T47D (cell line): ENCODE results near the gene DGCR8.

Experiments
- DNase-seq, 2 experiments: peaks; one replicate each; pipeline versions ENCODE4 v3.0.0 to v3.0.0-alpha.2; 2011 to 2012; ENCODE audit warnings: low read depth in 1 of 2, low spot score in 1 of 2
- JUND ChIP-seq: IDR thresholded peaks from 2 replicates; pipeline ENCODE4 v1.6.1; 2012; ENCODE audit warnings: low read depth
- in situ Hi-C: cut with HindIII; loops from 2 replicates; pipeline ENCODE4 v1.10.0; 2016; ENCODE audit warnings: low sequenced_read_pairs, low pct_unique_long_range_greater_than_20kb

DGCR8 gene

GRCh38 chr22:20091690-20092476 lies 11.8 kb downstream of the DGCR8 start:
- no peak for TF ChIP-seq JUND
- in situ Hi-C loops: no loop called here
- no peak for DNase-seq

- no peak for TF ChIP-seq JUND
- in situ Hi-C loops: no loop called here
- no peak for DNase-seq
These were observed 12.4 kb downstream of the DGCR8 start for GRCh38 chr22:20092477-20092854.

- in situ Hi-C loops: no loop called here
These were observed 13.6 kb downstream of the DGCR8 start for GRCh38 chr22:20093418-20094196.

GRCh38 chr22:20094197-20094807 lies 14.3 kb downstream of the DGCR8 start:
- in situ Hi-C loops: no loop called here
- no peak for DNase-seq
- TF ChIP-seq JUND: no peak

More at GRCh38 chr22:20093418-20094196, 13.6 kb downstream of the DGCR8 start:
- no peak for TF ChIP-seq JUND
- no peak for DNase-seq

- no peak for TF ChIP-seq JUND
- in situ Hi-C loops: no loop called here
- DNase-seq: no peak
These were observed 15.5 kb downstream of the DGCR8 start for GRCh38 chr22:20095521-20095920.

DNA sequence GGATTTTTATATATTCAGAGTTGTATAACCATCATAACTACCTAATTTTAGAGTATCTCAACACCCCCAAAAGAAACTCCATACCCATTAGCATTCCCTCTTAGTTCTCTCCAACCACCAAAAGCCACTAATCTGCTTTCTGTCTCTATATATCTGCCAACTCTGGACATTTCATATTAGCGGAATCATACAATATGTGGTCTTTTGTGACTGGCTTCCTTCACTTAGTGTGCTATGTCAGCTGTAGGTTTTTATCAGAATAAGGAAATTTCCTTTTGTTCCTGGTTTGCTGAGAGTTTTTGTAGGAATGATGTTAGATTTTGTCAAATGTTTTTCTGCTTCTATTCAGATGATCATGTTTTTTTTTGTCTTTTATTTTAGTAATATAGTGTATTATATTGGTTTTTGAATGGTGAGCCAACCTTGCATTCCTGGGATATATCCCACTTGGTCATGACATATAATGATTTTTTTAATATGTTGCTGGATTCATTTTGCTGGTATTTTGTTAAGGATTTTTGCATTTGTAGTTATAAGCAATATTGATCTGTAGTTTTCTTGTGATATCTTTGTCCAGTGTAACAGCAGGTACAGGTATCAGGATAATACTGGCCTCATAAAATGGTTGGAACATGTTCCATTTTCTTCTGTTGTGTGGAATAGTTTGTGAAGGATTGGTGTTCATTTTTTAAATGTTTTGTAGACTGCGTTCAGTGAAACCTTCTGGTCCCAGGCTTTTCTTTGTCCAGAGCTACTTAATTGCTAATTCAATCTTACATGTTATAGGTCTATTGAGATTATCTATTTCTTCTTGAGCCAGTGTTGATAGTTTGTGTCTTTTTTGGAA lies 16.8 kb downstream of the DGCR8 start:
- in situ Hi-C loops: no loop called here
- no peak for DNase-seq
- no peak for TF ChIP-seq JUND

- in situ Hi-C loops: no loop called here
- no peak for DNase-seq
- TF ChIP-seq JUND: no peak
These were observed 19.2 kb downstream of the DGCR8 start for GRCh38 chr22:20099099-20099711.

GRCh38 chr22:20101638-20102037 lies 21.6 kb downstream of the DGCR8 start:
- TF ChIP-seq JUND: no peak
- in situ Hi-C loops: no loop called here
- DNase-seq: no peak

GRCh38 chr22:20102203-20102780 lies 22.3 kb downstream of the DGCR8 start:
- DNase-seq: no peak
- in situ Hi-C loops: no loop called here
- TF ChIP-seq JUND: no peak

DNA sequence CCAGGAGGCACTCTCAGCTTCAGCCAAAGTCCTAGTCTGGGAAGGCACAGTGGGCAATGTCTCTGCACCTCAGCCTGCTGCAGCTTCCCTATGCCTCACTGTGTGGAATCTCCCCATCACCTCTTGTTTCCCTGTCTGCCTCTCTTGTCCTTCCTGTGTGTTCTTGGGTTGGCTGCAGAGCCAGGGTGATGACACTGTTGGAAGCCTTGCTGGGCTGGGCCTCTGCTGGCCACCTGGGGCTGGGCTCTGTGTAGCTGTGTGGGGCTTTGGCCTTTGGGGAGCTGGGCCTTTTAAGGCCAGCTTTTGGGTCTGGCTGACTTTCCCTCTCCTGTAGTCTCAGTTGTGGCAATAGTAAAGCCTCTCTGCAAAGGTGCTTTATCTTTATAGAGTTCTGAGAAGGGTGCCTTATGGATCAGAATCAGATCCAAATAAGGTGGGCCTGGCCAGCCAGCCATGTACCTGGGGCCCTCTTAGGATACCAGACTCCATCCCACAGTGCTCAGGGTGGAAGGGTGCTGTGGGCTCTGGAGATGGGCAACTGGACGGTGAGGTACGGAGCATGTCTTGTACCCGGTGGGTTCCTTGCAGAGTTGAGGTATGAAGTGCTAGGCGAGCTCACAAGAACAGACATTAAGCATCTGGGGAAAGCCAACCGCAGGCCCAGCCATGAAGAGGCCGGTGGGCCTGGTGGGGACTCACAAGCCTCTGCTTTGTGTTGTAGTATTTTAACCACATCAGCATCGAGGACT lies 25.6 kb downstream of the DGCR8 start:
- no peak for DNase-seq
- TF ChIP-seq JUND: no peak
- in situ Hi-C loops: no loop called here
